ENCODE measurements around the gene CSPG5.

The CSPG5 gene, protein sequence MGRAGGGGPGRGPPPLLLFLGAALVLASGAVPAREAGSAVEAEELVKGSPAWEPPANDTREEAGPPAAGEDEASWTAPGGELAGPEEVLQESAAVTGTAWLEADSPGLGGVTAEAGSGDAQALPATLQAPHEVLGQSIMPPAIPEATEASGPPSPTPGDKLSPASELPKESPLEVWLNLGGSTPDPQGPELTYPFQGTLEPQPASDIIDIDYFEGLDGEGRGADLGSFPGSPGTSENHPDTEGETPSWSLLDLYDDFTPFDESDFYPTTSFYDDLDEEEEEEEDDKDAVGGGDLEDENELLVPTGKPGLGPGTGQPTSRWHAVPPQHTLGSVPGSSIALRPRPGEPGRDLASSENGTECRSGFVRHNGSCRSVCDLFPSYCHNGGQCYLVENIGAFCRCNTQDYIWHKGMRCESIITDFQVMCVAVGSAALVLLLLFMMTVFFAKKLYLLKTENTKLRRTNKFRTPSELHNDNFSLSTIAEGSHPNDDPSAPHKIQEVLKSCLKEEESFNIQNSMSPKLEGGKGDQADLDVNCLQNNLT

DNA sequence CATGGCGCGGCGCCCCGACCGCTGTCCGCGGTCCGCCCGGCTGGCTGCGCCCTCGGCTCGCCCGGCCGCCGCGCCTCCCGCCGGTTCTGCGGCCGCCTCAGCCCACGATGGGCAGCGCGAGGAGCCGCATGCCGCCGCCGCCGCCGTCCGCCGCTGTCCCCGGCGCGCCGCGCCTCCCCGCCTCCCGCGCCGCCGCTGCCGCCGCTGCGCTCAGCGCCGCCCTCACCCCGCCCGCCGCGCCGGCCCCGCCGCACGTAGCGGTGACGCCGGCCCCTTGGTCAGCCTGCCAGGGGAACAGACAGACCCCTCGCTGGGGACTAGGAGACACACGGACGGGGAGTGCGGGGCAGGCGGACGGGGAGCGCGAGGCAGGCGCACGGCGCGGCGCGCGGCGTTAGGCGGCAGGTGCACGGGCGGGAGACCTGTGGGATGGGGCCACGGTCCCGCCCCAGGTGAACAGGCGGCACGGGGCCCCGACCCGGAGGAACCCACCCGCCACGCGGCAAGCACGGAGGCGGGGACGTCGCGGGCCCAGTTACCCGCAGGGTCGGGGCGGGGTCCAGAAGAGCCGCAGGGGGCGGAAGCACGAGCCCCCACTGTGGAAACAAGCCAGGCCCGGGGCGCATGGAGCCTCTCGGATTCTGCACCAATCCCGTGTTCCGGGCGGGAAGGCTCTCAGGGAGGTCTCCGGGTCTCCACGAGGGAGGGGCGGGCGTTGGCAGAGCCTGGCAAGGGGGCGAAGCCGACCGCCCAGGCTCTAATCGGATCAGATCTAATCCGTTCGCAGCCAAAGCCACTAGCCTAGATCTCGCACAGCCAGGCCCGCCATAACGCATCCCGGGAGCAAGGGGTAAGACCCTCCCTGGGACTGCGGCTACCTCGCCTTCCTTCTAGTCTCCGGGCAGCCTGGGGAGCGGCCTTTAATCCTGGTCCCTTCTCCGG is at the start of gene CSPG5:
Gene CSPG5 (minus strand): TSS at position 175 of the 942 bp plus-strand sequence. CDS start 172 bp downstream, at position 3.
- FAIRE-seq, result no peak

DNA sequence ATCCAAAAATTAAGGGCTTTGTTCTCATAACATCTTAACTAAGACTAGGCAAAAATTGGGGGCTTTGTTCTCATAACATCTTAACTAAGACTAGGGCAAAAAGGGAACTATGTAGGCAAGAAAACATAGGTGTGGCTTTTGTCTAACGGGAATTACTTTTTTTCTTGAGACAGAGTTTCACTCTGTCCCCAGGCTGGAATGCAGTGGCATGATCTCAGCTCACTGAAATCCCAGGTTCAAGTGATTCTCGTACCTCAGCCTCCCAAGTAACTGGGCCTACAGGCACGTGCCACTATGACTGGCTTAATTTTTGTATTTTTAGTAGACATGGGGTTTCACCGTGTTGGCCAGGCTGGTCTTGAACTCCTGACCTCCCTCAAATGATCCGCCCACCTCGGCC is 49.8 kb upstream of the CSPG5 start:
- FAIRE-seq, result no peak

DNA sequence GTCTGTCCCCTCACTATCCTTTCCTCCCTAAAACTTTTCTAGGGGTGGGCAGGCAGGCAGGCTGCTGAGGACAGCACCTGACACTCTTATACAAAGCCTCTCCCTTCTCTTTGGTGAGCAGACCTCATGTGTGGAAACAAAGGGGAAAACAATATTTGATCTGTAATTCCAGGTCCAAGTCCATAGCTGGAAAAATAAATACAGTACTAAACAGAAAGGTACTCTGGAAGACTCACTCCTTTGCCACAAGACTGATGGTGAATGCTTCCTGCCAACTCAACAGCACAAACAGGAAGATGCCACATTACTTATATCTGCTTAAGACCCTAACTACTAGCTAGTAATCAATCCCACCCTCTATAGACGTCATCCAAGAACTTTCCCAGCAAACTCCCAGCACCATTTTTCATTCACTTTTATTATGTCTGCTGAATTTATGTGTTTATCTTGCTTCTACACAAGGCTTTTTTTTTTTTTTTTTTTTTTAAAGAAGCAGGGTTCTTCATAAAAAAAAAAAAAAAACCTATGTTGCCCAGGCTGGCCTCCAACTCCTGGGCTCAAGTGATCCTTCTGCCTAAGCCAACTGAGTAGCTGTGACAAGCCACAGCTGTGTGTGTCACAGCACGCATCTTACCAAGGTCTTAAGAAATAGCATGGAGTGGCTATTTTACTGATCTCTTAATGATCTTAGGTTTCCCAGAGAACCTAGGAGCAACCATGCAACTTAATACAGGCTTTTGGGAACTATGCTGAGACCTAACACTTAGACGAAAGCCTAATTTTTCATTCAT is 44.2 kb upstream of the CSPG5 start:
- FAIRE-seq, result no peak

DNA sequence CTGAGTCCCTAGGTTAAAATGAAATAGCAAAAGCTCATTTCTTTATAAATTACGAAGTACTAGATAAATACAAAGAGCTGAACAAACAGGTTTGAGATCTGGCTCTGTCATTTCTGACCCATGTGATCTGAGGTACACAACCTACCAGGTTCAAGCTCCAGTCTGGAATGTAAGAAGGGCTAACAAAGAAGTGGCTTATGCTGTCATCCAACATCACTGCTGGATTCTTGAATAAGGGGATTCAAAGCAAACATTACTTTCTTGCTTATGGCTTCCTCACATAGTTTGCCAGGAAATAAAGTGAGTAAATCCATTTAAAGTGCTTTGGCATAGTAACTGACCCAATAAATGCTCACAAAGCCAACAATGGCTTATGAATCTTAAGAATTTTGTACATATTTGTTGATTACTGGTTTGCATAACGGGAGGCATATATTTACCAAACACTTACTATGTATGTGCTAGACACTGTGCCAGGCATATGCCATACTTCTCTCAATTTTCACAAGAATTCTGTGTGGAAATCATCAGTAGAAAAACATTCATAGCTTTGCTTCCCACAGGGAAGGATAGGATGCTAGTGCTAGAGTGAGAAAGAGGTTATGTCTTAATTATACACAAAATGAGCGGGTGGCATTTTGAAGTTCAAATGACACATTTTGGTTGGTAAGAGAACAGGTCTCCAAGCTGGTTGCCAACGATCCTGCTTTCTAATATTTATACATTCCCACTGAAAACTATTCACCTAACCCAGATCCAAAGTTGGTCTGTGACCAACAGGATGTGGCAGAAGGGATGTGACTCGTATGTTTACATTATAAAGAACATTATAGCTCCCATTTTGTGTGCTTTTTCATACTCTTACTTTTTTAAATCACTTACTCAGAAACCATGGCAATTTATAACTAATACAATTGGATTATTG is 38.7 kb upstream of the CSPG5 start:
- no peak for FAIRE-seq

DNA sequence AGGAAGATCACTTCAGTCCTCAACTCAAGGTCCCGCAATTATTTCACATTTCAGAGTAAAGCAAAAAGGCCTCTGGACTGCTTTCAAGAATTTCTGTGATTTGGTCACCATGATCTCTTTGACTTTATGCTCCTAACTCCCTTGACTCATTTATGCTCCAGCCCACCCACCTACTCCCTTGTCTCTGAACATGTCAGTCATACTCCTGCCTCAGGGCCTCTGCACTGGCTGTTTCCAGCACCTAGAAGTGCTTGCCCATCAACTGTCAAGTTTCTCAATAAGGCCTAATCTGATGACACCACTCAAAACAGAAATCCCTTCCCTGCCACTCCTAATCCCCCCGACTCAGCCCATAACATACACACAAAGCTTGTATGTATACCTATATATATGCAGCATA is 36.1 kb upstream of the CSPG5 start:
- no peak for FAIRE-seq

DNA sequence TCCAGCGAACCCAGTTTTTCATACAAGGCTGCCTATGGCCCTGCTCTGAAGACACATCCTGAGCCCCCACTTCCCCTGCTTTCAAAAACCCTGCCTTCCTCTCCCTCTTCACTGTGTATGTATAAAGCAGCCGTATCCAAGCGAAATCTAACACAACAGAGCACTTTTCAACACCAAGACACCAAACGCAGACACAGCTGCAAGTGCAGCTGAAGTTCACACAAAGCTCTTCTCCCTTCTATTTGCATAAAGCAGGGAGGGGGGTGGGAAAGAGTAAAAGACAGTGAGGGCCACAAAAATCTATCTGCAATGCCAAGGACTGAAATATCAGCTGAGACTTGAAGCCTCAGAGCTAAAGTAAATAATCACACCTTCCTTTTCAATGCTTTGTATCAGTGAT is 35.1 kb upstream of the CSPG5 start:
- no peak for FAIRE-seq

DNA sequence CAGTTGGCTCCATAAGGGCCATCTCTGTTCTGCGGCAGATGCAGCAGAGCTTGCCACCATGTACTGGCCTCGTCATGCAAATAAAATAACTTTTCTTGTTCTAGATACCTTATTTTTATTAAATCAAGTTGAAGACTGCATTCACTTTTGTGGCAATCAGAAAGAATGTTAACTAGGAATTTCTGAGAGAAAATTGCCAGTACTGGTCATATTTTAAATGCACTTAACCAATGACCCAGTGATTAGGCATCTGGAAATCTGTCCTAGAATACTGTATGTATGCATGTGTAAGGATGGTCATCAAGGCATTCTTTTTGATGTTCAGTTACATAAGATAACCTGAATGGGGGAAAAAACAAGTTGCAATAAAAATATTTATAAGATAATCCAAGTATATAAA is 34.2 kb upstream of the CSPG5 start:
- FAIRE-seq, result no peak

DNA sequence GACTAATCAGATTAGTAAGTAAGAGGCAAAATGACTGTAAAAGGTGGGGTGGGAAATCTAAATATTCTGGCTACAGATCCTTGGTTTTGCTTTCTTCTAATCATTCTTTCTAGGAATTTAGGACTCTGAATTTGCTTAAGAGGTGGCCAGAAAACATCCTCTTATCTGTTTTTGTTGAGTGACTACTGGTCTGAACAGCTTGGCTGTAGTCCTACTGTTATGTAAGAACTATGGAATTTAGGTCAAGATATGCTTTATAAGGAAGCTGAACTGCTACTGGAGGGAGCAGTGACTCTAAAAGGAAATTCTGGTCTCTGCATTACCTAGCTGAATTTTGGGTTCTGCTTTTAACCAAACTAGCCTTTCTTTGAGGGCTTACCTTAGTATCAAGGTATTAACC is 33.5 kb upstream of the CSPG5 start:
- FAIRE-seq, result no peak

DNA sequence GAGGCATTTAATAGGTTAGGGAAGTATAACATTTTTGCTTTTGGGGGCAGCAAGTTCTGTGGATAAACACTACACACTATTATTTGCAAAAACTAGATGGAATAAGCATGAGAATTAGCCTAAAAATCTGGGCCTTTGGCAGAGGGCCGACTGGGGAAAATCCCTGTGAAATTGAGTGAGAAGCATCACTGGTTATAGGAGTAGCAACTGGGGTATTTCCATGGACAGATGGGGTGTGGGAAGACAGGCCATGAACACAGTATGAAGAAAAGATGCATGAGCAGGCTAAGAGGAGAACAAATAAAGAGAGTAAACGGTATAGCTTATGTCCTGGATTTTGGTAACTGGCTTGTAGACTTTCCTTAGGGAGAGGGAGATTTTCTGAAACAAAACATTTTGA is 32.9 kb upstream of the CSPG5 start:
- no peak for FAIRE-seq

DNA sequence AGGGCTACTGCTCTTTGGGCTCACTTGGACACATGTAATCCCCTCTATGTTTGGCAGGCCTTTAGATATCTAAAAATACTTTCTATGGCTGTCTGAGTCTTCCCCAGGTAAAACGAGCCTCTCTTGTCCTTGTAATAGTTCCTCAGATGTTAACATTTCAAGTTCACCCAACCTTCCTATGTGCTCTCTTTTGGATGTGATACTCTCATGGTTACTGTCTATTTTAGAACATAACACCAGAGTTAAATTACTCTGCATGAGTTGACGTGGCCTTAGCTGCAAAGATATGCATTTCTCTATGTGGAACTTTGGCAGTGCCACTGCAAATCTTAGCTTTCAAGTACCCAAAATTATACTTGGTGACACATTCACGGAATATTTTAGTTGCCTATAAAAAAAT is 31.9 kb upstream of the CSPG5 start:
- FAIRE-seq, result no peak

DNA sequence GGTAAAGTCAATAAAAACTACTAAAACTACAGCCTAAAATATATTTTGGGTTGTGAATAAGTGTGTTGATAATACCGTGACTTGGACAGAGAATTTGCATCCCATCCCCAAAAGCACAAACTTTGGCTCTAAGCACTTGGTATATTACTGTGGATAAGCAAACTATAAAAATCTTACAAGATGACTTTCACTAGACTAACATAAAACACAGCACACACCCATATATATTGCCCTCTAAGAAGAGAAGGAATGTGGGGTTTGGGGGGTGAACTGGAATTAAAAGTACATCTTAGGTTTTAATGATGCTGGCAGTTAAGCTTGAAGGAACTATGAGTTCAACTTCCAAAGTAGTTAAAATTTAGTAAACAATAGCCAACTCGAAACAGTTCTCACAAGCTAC is 28.7 kb upstream of the CSPG5 start:
- FAIRE-seq, result peak; percentile 35

DNA sequence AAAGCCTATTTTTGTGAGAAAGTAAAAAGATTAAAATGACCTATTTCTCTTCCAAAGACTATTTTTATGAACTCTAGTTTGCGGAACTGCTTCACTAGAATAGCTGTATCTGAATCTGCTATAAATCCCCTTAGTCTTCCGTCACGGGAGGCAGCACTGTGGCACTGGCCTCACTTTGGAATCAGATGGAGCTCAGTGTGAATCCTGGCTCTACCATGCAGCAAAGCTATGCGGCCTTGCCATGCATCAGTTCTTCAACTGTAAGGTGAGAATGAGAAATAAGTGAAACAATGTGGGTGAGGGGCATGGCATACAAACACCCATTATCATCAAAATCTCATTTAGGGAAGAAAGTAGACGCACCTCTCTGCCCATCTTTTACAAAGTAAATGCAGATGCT is 27.5 kb upstream of the CSPG5 start:
- FAIRE-seq, result no peak

DNA sequence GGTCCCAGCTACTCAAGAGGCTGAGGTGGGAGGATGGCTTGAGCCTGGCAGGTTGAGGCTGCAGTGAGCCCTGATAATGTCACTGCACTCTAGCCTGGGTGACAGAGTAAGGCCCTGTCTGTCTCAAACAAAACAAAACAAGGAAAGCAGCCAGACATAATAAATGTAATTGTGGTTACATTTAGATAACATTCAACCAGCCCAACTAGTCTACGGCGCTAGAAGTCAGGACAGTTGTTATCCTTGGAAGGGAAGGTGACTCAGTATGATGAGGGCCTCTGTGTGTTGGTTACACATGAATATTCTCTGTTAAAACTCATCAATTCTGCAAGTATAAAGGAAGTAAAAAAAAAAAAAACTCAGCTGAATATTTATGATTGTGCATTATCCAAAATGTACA is 27.0 kb upstream of the CSPG5 start:
- no peak for FAIRE-seq

DNA sequence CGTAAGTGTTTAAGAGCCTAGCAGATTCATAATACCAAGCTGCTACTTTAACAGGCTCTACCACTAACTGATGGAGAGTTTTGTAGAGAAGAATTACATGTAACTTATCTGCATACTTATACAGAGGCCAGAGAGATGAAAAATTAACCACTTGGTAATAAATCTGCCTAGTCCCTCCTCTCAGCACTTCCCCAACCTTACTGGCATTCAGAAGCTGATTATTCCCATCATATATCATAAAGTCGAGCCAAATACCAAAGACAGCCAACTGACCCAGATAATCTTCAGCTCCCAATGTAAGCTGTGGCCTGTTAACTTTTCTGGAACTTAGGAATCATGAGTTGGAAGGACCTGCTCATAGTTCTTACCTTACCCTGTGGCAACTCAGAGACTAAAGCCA is 25.5 kb upstream of the CSPG5 start:
- no peak for FAIRE-seq

DNA sequence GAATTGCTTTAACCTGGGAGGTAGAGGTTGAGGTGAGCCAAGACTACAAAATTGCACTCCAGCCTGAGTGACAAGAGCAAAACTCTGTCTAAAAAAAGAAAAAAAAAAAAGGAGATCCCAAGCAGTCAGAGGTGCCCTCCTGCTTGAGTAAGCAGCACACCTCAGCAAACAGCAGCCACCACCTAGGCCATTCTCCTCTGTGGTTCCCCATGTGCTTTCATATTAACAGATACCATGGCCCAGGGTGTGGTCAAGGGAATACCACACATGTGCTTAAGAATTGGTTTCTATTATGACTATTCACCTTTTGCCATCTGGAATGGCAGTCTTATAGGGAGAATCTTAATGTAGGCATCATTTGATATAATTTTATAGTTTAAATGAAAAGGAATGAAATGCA is 24.7 kb upstream of the CSPG5 start:
- FAIRE-seq, result no peak

DNA sequence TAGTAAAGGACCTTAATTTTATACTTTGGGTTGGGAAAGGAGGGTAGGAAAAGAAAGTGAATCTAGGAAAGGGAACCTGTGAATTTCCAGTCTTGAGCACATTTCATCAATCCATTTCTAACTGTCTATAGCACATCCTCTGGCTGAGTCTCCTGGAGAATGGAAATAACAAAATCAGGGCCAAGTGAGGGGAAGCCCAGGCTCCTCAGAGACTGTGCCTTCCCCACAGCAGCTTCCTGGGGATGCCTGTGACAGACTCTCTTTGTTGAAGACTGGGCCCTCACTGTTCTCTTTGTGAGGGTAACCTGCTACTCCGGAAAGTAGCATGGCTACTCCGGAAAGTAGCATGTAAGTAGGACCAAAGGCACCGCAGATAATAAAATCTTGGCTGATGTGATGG is 22.6 kb upstream of the CSPG5 start:
- FAIRE-seq, result no peak

DNA sequence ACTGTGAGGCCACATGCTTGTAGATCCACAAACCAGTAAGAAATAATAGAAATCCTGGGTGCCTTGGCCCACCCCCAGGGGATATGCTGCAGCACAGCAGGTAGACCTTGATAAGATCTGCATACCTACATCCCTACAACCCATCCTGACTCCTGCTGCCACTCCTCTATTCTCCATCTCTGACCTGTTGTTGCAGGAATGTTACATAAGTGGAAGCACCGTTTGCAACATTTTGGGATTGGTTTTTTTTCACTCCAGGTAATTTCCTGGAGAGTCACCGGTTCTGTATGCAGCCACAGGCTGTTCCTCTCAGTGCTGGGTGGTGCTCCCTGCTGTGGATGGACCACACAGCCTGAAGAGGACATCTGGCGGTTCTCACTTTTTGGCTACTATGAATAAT is 16.1 kb upstream of the CSPG5 start:
- no peak for FAIRE-seq

DNA sequence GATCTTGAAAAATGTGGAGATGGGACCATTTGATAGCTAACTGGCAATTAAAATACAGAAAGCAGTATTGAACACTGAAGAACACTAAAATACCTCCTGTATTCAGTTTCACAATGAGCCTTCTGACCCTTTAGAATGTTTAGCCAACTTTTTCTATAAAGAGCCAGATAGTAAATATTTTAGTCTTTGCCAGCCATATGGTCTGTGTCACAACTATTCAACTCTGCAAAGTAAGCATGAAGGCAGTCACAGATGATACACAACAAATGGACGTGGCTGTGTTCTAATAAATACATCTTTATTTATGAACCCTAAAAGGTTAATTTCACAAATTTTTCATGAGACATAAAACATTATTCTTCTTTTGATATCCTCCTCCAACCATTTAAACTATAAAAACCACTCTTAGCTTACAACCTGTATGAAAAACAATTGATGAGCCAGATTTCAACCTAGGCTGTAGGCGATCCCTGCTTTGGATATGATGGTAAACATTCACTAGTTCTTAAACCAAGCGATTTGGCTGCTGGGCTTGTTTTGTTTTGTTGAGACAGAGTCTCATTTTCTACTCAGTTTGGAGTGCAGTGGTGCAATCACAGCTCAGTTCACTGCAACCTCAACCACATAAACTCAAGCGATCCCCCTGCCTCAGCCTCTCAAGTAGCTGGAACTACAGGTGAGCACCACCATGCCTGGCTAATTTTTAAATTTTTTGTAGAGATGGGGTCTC is 13.6 kb upstream of the CSPG5 start:
- FAIRE-seq, result no peak

DNA sequence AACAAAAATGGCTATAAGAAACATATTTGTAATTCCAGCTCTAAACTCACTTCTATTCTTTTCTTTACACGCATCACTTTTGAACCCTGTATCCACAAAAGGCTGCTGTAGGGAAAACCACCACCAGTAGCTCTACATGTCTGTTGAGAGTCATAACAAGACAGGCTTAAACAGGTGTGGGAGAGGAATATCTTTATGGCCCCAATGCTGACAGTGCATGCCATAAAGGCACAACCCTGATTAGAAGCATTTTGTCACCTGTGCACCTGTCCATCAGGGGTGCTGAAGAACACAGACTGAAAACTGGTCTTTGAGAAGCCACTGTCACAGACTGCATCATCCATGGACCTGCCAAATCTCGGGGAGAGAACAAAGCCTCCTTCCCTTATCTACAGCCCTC is 11.6 kb upstream of the CSPG5 start:
- no peak for FAIRE-seq

DNA sequence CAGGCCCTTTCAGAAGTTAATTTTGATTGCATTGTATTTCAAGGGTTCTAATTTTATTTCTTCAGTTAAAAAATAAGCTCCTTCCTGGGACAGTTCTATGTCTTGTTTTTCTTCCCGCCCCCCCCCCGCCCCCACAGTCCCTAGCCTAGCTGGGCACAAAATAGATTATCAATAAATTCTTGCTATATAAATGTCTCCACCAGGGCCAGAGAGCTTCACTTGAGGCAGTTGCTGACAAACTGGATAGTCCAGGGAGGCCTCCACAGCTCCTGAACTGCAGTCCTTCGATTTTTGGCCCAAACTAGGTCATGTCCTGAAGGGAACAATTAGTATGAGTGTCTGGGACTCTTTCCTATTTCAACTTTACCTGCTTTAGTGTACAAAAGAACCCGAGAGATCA is 9.9 kb upstream of the CSPG5 start:
- FAIRE-seq, result no peak

DNA sequence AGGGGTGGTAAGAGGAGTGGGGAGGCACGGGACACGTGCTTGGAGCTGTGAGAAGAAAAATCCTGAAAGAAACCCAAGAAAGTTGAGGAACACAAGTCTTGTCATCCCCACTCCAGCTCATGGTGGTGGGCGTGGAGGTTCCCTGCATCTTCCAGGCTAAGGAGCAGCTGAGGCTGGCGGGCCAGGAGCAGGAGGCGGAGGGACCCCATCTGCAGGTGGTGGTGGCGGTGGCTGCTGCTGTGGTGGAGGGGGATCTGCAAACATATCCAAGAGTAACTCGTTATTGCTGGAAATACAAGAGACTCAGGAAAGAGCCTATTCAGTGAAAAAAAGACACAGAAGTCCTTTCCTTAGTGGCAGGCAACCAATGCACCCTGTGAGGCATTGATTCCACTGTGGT is 9.4 kb upstream of the CSPG5 start:
- no peak for FAIRE-seq
